DOHH2 (cell line): ENCODE results near the gene AUNIP.

Experiments used
- H3F3A ChIP-seq: fragments of 200-600 bp; sonication (generic), shearing (Covaris generic); 2 replicates; pipeline ENCODE4 v1.6.0; 2016; ENCODE audit warnings: antibody characterized with exemption, mild to moderate bottlenecking; ENCODE audit not compliant: control insufficient read depth, insufficient read depth
- H3K27ac ChIP-seq: fragments of 200-600 bp; sonication (generic); 2 replicates; pipeline ENCODE4 v1.5.1; 2014; ENCODE audit warnings: low read depth, mild to moderate bottlenecking, low read length, moderate library complexity
- H3K27me3 ChIP-seq: fragments of 200-600 bp; sonication (generic); 2 replicates; pipeline ENCODE4 v1.6.1; 2014; ENCODE audit warnings: mild to moderate bottlenecking, low read length, mixed read lengths; ENCODE audit not compliant: control insufficient read depth
- H3K36me3 ChIP-seq: fragments of 200-600 bp; sonication (generic); 2 replicates; pipeline ENCODE4 v1.6.1; 2014; ENCODE audit warnings: mild to moderate bottlenecking, low read length, moderate library complexity, mixed read lengths; ENCODE audit not compliant: control insufficient read depth
- H3K4me1 ChIP-seq: fragments of 200-600 bp; sonication (generic); 2 replicates; pipeline ENCODE4 v1.6.1; 2014; ENCODE audit warnings: mild to moderate bottlenecking, low read length, mixed read lengths; ENCODE audit not compliant: control insufficient read depth
- H3K4me2 ChIP-seq: fragments of 200-600 bp; sonication (generic); 2 replicates; pipeline ENCODE4 v1.6.0; 2014; ENCODE audit warnings: mild to moderate bottlenecking, low read length, moderate library complexity
- H3K4me3 ChIP-seq: fragments of 200-600 bp; sonication (generic); 2 replicates; pipeline ENCODE4 v1.5.1; 2014; ENCODE audit warnings: mild to moderate bottlenecking, low read length, mixed read lengths
- H3K79me2 ChIP-seq: fragments of 200-600 bp; sonication (generic); 2 replicates; pipeline ENCODE4 v1.6.1; 2014; ENCODE audit warnings: mild to moderate bottlenecking, low read length, mixed read lengths; ENCODE audit not compliant: control insufficient read depth
- H3K9me2 ChIP-seq: fragments of 200-600 bp; sonication (generic); replicated peaks from 2 replicates; pipeline ENCODE4 v1.6.1; 2014; ENCODE audit warnings: mild to moderate bottlenecking, low read length, mixed read lengths; ENCODE audit not compliant: control insufficient read depth
- H3K9me3 ChIP-seq: fragments of 200-600 bp; sonication (generic); 2 replicates; pipeline ENCODE4 v1.6.1; 2014; ENCODE audit warnings: antibody characterized with exemption, low read length, mixed read lengths; ENCODE audit not compliant: control insufficient read depth, insufficient read depth
- H4K20me1 ChIP-seq: fragments of 200-600 bp; sonication (generic); 2 replicates; pipeline ENCODE4 v1.6.0; 2014; ENCODE audit warnings: low read depth, mild to moderate bottlenecking, antibody characterized with exemption, low read length, moderate library complexity; ENCODE audit not compliant: control insufficient read depth, insufficient read depth
- CTCF ChIP-seq: fragments of 200-600 bp; sonication (generic); IDR thresholded peaks from one replicate; pipeline ENCODE4 v1.5.1; 2014; ENCODE audit warnings: antibody characterized with exemption, mild to moderate bottlenecking, low read depth, low read length; ENCODE audit not compliant: poor library complexity, severe bottlenecking
- EZH2phosphoT487 ChIP-seq: fragments of 200-600 bp; sonication (generic); IDR thresholded peaks from 2 replicates; pipeline ENCODE4 v1.6.1; 2017; ENCODE audit warnings: borderline replicate concordance, mild to moderate bottlenecking, antibody characterized with exemption, low read length, moderate library complexity, mixed read lengths

The AUNIP gene

GRCh38 chr1:25874209-25874608, 15.0 kb upstream of the AUNIP start:
- Histone ChIP-seq H3K4me2 (peak overlapping the region; percentile 79), H3K9me2 (no peaks in the 10 kb centered on the region), H3K27me3 (peaks cover 25% of the 10 kb centered on the region), H3F3A (peaks cover 10% of the 10 kb centered on the region), H3K9me3 (no peaks in the 10 kb centered on the region), H3K79me2 (no peaks in the 10 kb centered on the region), H3K36me3 (no peaks in the 10 kb centered on the region), H3K27ac (no peak overlapping the region), H4K20me1 (no peaks in the 10 kb centered on the region), H3K4me3 (peak overlapping the region; percentile 73), H3K4me1 (peaks cover 54% of the 10 kb centered on the region)
- TF ChIP-seq EZH2phosphoT487: no peak
- TF ChIP-seq CTCF: no peak

GRCh38 chr1:25873120-25873519, 13.9 kb upstream of the AUNIP start:
- H3K9me2 ChIP-seq: no peaks in the 10 kb centered on the region
- H3K4me3 ChIP-seq: no peak overlapping the region
- H3K4me1 ChIP-seq: peaks cover 54% of the 10 kb centered on the region
- no peaks in the 10 kb centered on the region for H4K20me1 ChIP-seq
- H3K27me3 ChIP-seq: peaks cover 25% of the 10 kb centered on the region
- no peak overlapping the region for H3K27ac ChIP-seq
- peaks cover 10% of the 10 kb centered on the region for H3F3A ChIP-seq
- TF ChIP-seq EZH2phosphoT487 (no peak), CTCF (no peak)
- no peaks in the 10 kb centered on the region for H3K36me3 ChIP-seq
- no peaks in the 10 kb centered on the region for H3K9me3 ChIP-seq
- no peaks in the 10 kb centered on the region for H3K79me2 ChIP-seq
- peak overlapping the region; percentile 39 for H3K4me2 ChIP-seq

- Histone ChIP-seq H3K4me2 (peak overlapping the region; percentile 39), H3K27ac (no peak overlapping the region)
These were observed 13.5 kb upstream of the AUNIP start for GRCh38 chr1:25872713-25873112.

More at GRCh38 chr1:25872713-25873112, 13.5 kb upstream of the AUNIP start:
- no peaks in the 10 kb centered on the region for H3K36me3 ChIP-seq
- H3K9me2 ChIP-seq: no peaks in the 10 kb centered on the region
- peaks cover 10% of the 10 kb centered on the region for H3F3A ChIP-seq
- no peaks in the 10 kb centered on the region for H3K9me3 ChIP-seq
- no peak overlapping the region for H3K4me3 ChIP-seq
- H4K20me1 ChIP-seq: no peaks in the 10 kb centered on the region
- H3K4me1 ChIP-seq: peaks cover 54% of the 10 kb centered on the region
- TF ChIP-seq CTCF (no peak), EZH2phosphoT487 (no peak)
- no peaks in the 10 kb centered on the region for H3K79me2 ChIP-seq
- H3K27me3 ChIP-seq: peaks cover 25% of the 10 kb centered on the region
